DMS114 treated with DMSO at 0.1 percent for 48 hours (cell line): ENCODE data around the gene HMGN1.
"Not testable (repeated sequence)": the region's sequence is repeated elsewhere in the genome, so short reads cannot be mapped to it uniquely, and the experiment has no call there.

Experiments
- DNase-seq: peaks from one replicate; lab custom pipeline; 2025; ENCODE audit not compliant: unreplicated experiment; lab: John Stamatoyannopoulos, UW

Gene HMGN1

DNA sequence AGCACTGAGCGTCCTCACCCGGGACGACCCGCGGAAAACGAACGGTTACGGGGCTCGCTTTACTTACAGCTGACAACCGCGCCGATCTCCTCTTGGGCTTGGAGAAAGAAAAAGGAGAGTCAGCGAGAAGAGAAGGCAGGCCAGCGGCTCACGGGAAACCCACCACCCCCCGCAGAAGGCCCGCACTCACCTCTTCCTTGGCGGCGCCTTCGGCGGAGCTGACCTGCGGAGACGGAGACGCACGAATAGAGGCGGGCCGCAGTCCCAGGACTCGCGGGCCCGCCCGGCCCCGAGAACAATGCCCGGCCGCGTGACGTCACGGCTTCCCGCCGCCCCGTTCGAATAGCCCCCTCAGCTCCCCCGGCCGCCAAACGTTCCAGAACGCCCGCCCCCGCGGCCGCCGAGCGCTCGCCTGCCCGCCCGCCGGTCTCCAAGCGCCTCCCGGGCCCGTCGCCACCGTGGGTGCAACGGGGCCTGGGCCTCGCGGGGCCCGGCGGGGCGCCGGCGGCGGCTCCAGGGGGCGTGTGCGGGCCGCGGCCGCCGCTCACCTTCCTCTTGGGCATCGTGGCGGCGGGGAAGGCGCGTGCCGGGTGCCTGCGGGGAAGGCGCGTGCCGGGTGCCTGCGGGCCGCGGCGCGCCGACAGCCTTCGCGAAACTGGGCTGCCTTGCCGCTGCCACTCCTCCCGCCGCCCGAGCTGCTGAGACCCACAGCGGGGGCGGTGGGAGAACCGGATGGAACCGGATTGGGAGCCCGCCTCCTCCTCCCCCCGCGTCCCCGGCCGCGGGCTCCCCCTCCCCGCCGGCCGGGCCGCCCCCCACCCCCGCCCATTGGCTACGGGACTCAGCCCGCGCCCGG lies at the start of gene HMGN1:
TSS of gene HMGN1 (minus strand) at position 734 of the 856 bp plus-strand sequence. CDS start at position 563, 171 bp downstream.
- peak; percentile 68 for DNase-seq

GRCh38 chr21:39397646-39398385 lies 48.9 kb upstream of the HMGN1 start:
- no peak for DNase-seq

DNA sequence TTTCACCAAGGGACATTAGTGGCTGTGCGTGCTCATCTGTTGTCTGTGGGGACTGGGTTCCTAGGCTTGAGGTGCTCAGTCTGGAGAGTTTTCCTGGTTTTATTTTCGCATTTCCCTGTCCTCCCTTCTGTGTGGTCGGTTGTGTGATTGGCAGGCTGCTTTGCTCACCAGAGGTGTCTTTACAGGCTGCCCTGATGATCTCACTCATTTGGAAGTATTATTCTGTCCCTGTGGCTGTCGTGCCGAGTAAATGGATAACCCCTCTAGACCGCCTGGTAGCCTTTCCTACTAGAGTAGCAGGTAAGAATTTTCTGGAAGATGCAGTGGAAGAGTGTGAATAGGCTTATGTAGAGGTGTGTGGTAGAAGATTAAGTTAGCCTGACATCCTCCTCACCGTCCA lies 44.1 kb upstream of the HMGN1 start:
- no peak for DNase-seq

GRCh38 chr21:39390212-39390765 lies 41.4 kb upstream of the HMGN1 start:
- DNase-seq, result no peak

- no peak for DNase-seq
These were observed 39.9 kb upstream of the HMGN1 start for GRCh38 chr21:39388811-39389155.

GRCh38 chr21:39388038-39388810 lies 39.3 kb upstream of the HMGN1 start:
- peak; percentile 59 for DNase-seq

DNA sequence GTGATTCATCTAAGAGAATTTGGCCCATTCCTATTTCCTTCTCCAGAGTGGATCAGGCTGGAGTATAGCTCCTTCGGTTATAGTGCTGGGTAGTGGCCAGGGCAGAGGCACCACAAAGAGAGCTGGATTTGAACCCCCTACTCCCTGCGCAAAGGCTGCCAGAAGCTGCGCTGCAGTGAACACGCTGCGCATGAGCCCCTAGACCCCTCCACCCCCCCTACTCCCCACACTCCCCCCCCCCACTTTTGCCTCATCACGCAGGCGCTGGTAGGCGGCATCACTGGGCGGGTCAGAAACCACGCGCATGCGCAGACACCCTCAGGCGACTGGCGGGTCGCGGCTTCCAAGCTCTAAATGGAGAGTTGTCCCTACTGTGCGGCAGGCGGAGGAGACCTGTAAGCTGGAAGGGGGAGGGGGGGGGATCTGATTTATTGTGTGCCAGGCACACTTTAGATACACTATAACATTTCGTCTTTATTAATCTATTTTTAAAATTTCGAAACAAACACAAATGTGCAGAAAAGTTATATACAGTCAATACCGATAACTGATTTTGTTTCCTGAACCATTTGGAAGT lies 38.7 kb upstream of the HMGN1 start:
- peak; percentile 72 for DNase-seq

- DNase-seq, result no peak
These were observed 38.0 kb upstream of the HMGN1 start for GRCh38 chr21:39386899-39387298.

GRCh38 chr21:39386194-39386593 lies 37.3 kb upstream of the HMGN1 start:
- no peak for DNase-seq

- DNase-seq, result no peak
These were observed 36.6 kb upstream of the HMGN1 start for GRCh38 chr21:39385299-39386145.

DNA sequence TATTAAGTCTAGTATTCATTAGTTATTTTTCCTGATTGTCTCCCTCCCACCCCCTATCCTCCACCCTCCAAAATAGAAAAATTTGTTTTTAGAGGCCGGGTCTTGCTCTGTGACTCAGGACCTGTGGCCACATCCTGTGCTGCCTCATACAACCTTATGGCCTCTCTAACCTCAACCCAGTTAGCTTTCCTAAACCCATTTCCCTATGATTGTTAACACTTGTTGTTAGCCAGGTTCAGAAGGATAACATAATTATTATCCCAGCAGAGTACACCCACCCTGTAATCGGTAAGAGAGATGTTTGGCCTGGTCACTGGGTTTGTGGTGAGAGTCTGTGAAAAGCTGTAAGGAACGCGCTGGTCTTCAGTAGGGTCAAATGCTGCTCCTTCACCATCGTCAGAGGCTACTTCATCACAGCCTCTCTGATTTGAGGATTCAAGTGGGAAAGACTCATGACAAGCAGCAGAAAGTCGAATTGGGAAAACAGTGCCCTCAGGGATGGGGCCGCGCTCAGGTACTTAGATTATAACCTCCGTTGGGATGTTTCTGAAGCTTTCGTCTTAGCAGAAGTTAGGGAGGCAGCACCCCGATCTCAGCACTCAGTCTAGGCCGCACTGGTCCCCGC lies 35.9 kb upstream of the HMGN1 start:
- no peak for DNase-seq

DNA sequence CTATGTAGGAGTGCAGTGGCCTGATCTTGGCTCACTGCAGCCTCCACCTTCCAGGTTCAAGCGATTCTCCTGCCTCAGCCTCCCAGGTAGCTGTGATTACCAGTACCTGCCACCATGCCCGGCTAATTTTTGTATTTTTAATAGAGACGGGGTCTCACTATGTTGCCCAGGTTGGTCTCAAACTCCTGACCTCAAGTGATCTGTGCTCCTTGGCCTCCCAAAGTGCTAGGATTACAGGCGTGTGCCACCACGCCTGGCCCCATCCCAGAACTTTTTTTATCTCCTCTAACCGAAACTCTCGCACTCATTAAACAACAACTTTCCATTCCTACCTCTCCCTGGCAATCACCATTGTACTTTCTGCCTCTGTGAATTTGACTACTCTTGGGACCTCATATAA lies 33.2 kb upstream of the HMGN1 start:
- not testable (repeated sequence) for DNase-seq

- no peak for DNase-seq
These were observed 32.1 kb upstream of the HMGN1 start for GRCh38 chr21:39381009-39381408.

GRCh38 chr21:39379986-39380891 lies 31.4 kb upstream of the HMGN1 start:
- peak; percentile 78 for DNase-seq

DNA sequence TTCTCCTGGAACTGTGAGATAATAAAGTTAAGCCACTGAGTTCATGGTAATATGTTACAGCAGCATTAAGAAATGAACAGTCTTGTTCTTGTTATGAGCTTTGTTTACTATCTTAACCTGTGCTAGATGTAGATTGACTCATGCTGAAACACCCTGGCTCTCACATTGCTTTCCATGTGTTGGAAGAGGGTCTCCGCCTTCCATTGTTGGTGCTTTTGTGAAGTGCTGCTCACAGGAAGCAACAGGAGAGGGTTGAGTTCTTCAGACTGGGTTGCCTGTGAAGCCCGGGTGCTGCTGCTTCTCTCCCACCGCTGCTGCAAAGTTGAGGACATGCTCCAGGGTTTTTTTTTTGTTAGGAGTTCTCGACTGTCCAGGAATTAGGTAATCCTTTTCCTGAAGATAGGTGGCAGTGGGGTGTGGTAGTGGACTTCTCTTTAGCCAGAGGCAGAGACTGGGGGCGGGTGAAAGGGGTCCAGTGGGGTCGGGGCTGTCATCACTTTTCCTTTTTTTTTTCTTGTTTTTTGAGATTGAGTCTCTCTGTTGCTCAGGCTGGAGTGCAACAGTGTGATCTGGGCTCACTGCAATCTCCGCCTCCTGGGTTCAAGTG lies 28.7 kb upstream of the HMGN1 start:
- DNase-seq, result no peak

DNA sequence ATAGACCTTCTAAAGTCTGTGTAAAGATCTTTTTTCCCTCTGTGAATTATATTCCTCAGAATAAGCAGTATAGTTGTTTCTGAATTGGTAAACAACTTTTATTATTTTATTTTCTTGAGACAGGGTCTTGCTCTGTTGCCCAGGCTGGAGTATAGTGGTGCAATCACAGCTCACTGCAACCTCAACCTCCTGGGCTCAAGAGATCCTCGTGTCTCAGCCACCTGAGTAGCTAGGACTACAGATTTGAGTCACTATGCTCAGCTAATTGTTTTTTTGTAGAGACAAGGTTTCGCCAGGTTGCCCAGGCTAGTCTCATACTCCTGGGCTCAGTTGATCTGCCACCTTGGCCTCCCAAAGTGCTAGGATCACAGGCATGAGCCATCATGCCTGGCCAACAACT lies 26.6 kb upstream of the HMGN1 start:
- no peak for DNase-seq

DNA sequence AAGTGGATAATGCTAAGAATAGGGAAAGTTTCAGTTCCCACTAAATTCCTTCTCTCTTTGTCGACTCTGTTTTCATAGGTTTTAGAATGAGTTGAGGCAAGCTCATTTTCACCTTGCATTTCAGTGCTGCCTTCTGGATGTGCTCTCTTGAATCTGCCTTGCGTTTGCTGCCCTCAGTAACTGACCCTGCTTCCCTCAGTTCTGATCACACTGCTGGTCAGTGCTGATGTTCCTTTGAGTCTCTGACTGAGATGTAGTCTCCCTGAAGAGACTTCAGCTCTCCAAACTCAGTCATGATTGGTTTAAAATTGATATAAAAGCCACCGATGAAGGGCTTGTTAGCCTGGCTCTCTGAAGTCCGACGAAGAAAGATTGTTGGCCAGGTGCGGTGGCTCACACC lies 25.2 kb upstream of the HMGN1 start:
- no peak for DNase-seq

GRCh38 chr21:39373634-39374033 lies 24.7 kb upstream of the HMGN1 start:
- peak; percentile 38 for DNase-seq
